SK-N-MC (cell line): Measurements from ENCODE around the gene PTEN.
"Not testable (repeated sequence)": the region's sequence is repeated elsewhere in the genome, so short reads cannot be mapped to it uniquely, and the experiment has no call there.

Source experiments
- DNase-seq: peaks from one replicate; pipeline ENCODE4 v3.0.0-alpha.2; 2011; ENCODE audit warnings: low read depth, low spot score
- H3K27ac ChIP-seq: fragments of 200-600 bp; sonication (generic); 2 replicates; pipeline ENCODE4 v1.5.1; 2016; ENCODE audit warnings: mixed run types
- H3K36me3 ChIP-seq: fragments of 200-600 bp; sonication (generic); 2 replicates; pipeline ENCODE4 v1.6.1; 2017; ENCODE audit warnings: antibody characterized with exemption, low read length, mixed read lengths; ENCODE audit not compliant: insufficient read depth
- H3K4me3 ChIP-seq: fragments of 200-600 bp; sonication (generic); 2 replicates; pipeline ENCODE4 v1.5.1; 2016
- H3K9ac ChIP-seq: fragments of 200-600 bp; sonication (generic); 2 replicates; pipeline ENCODE4 v1.8.0; 2017; ENCODE audit warnings: mixed run types, mixed read lengths; ENCODE audit not compliant: insufficient read length
- H3K9me3 ChIP-seq: fragments of 200-600 bp; sonication (generic); 2 replicates; pipeline ENCODE4 v1.6.1; 2017; ENCODE audit warnings: low read depth, mild to moderate bottlenecking, antibody characterized with exemption, low read length, moderate library complexity, mixed read lengths
- EZH2 ChIP-seq: fragments of 200-600 bp; sonication (generic); IDR thresholded peaks from one replicate; pipeline ENCODE4 v1.6.1; 2017; ENCODE audit warnings: antibody characterized with exemption
- FOXP2 ChIP-seq: optimal IDR thresholded peaks from 2 replicates; pipeline ENCODE3; 2011; ENCODE audit warnings: mild to moderate bottlenecking, moderate library complexity; ENCODE audit not compliant: insufficient read depth; ENCODE audit errors: extremely low read length, control extremely low read depth
- POLR2AphosphoS5 ChIP-seq: IDR thresholded peaks from 2 replicates; pipeline ENCODE4 v1.6.1; 2012; ENCODE audit warnings: mild to moderate bottlenecking, low read depth, low read length, borderline replicate concordance

PTEN gene

DNA sequence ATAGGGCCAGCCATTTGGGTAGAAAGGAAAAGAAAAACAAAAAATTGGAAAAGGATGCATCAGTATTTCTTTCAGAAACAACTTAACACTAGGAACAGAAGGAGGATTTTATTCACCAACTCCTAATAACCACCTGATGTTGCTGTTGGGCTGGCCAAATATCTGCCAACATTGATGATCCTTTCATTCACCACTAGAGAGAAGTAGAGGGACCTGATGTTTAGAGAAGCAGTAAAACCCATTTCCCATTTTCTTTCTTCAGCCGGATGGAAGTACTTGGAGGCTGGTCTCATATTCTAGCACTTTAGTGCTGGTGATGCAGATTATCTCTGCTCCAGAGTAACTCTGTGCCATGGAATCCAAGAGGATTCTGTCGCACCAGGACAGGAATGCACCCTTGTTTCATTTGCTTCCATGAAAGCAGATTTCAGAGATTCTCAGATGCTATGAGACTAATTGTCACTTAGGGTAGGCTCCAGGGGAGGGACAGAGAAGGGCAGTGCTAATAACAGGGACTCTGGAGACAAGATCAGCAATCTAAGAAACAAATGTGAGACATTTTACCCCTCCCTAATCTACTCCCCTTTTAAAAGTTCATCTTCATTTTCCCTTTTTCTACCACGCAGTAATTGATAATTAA, 3.1 kb upstream of the PTEN start:
- no peak for TF ChIP-seq POLR2AphosphoS5
- TF ChIP-seq EZH2 = no peak
- no peak for TF ChIP-seq FOXP2
- H3K27ac ChIP-seq = no peak overlapping the region
- H3K9me3 ChIP-seq = no peaks in the 10 kb centered on the region
- no peak overlapping the region for H3K4me3 ChIP-seq
- no peak for DNase-seq
- H3K9ac ChIP-seq = no peak overlapping the region
- no peaks in the 10 kb centered on the region for H3K36me3 ChIP-seq

DNA sequence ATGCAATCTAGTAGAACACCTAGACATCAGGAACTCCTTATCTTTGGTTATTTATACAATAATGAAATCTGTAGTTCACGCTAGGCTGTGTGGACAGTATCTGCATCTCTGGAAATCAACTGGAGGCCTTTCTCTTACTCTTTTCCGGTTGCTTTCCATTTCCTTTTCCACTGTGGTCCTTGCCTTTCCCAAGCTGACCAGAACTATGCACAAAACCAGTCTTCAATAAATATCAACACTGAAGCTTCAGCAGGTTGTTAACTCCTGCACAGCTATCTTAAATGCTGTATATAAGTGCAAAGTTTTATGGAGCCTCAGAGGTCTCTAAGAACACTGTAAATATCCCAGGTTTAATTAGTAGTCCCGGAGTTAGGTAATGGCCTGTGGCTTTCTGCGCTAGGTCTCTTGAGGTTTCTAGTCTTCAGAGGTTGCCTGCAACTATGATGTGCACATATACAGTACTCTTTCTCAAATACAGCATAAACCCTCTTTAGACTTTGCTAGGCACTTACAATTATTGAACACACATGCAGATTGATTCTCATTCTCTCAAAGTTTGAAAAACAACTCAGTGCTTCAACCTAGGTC, 2.5 kb upstream of the PTEN start:
- no peak overlapping the region for H3K4me3 ChIP-seq
- no peak overlapping the region for H3K9ac ChIP-seq
- H3K36me3 ChIP-seq = no peaks in the 10 kb centered on the region
- no peaks in the 10 kb centered on the region for H3K9me3 ChIP-seq
- no peak for DNase-seq
- no peak for TF ChIP-seq FOXP2
- no peak for TF ChIP-seq EZH2
- H3K27ac ChIP-seq = no peak overlapping the region

DNA sequence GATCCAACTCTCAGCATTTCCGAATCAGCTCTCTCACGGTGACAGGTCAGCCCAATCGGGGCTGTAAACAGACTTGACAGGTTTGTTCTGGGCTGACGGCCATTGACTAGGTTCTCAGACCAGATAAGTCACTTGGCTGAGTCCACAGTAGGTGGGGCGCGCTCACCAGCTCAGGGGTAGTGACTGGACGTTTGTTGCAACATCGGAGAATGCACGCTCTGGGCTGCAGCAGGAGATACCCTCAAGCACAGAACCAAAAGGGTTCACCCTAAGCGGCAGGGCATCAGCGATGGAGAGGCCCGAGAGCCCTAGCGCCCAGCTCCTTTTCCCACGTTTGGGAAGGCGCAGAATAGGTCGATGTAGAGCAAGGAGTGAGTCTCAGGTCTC, 1.9 kb upstream of the PTEN start:
- Histone ChIP-seq H3K9ac (no peak overlapping the region), H3K9me3 (no peaks in the 10 kb centered on the region), H3K27ac (no peak overlapping the region), H3K4me3 (no peak overlapping the region), H3K36me3 (no peaks in the 10 kb centered on the region)
- DNase-seq = no peak
- TF ChIP-seq FOXP2 (no peak), POLR2AphosphoS5 (no peak), EZH2 (no peak)

DNA sequence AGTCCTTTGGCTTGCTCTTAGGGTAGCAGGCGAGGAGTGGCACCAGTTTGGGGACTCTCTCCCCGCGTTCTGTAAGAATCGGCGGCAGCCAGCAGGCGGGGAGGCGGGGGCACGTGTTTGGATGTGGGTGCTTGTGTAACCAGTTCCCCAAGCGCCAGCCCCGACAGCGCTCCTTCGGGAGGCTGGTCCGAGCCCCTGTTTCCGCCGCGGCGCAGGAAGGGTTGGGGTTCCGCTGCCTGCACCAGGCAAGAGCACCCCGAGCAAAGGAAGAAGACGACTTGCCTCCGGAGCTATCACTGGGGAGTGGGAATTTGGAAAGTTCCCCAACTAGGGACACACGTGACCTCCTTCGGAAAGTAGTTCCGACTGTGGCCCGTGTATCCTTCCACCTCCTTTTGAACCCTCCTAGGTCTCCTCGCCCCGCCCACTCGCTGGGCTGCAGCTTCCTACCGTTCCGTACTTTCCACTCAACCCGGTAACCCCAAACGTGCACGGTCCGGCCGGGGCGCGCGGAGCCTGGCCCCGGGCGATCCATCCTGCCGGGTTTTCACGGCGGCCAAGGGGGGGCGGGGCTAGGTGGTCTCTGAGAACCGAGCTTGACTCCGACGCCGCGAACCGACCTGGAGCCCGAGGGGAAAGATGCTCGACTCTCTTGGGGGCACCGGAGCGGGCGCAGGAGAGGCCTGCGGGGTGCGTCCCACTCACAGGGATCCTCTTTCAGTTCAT, 1.3 kb upstream of the PTEN start:
- no peak overlapping the region for H3K27ac ChIP-seq
- H3K9ac ChIP-seq = no peak overlapping the region
- no peak for DNase-seq
- H3K9me3 ChIP-seq = no peaks in the 10 kb centered on the region
- no peaks in the 10 kb centered on the region for H3K36me3 ChIP-seq
- TF ChIP-seq EZH2 (no peak), FOXP2 (no peak), POLR2AphosphoS5 (no peak)
- H3K4me3 ChIP-seq = peak overlapping the region; percentile 85

DNA sequence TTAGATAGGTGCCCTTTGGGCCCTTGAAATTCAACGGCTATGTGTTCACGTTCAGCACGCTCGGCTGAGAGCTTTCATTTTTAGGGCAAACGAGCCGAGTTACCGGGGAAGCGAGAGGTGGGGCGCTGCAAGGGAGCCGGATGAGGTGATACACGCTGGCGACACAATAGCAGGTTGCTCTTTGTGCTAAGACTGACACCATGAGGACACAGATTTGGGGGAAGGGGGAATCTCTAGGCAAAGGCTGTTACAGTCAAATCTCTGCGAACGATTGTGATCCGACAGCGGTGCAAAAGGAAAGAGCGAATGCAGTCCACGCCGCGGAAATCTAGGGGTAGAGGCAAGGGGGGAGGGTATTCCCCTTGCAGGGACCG, 759 bp upstream of the PTEN start:
- no peaks in the 10 kb centered on the region for H3K9me3 ChIP-seq
- H3K27ac ChIP-seq = no peak overlapping the region
- no peaks in the 10 kb centered on the region for H3K36me3 ChIP-seq
- H3K9ac ChIP-seq = no peak overlapping the region
- H3K4me3 ChIP-seq = peak overlapping the region; percentile 85
- DNase-seq = no peak
- TF ChIP-seq EZH2 (no peak), POLR2AphosphoS5 (no peak), FOXP2 (no peak)

DNA sequence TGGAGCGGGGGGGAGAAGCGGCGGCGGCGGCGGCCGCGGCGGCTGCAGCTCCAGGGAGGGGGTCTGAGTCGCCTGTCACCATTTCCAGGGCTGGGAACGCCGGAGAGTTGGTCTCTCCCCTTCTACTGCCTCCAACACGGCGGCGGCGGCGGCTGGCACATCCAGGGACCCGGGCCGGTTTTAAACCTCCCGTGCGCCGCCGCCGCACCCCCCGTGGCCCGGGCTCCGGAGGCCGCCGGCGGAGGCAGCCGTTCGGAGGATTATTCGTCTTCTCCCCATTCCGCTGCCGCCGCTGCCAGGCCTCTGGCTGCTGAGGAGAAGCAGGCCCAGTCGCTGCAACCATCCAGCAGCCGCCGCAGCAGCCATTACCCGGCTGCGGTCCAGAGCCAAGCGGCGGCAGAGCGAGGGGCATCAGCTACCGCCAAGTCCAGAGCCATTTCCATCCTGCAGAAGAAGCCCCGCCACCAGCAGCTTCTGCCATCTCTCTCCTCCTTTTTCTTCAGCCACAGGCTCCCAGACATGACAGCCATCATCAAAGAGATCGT, 598 bp downstream of the PTEN start:
- H3K36me3 ChIP-seq, H3K27ac ChIP-seq, DNase-seq, H3K9me3 ChIP-seq: not testable (repeated sequence)
- Histone ChIP-seq H3K4me3 (peak overlapping the region; percentile 85), H3K9ac (peak overlapping the region; percentile 75)

DNA sequence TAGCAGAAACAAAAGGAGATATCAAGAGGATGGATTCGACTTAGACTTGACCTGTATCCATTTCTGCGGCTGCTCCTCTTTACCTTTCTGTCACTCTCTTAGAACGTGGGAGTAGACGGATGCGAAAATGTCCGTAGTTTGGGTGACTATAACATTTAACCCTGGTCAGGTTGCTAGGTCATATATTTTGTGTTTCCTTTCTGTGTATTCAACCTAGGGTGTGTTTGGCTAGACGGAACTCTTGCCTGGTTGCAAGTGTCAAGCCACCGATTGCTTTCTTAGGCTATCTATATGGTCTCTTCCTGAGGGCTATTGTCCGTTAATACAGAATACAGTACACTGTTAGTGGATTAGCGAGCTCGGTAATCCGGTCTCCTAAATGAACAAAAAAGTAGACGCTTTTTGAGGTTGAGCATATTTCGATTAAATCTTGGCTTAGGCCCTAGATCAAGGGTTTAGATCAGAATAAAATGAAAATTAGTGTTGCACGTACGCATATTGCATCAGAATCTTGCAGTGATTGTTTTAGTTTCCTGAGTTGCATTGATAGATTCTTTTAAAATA, 1.2 kb downstream of the PTEN start:
- Histone ChIP-seq H3K36me3 (no peaks in the 10 kb centered on the region), H3K9ac (peak overlapping the region; percentile 66), H3K4me3 (peak overlapping the region; percentile 85), H3K27ac (no peak overlapping the region), H3K9me3 (no peaks in the 10 kb centered on the region)
- DNase-seq = no peak
- TF ChIP-seq FOXP2 = no peak

DNA sequence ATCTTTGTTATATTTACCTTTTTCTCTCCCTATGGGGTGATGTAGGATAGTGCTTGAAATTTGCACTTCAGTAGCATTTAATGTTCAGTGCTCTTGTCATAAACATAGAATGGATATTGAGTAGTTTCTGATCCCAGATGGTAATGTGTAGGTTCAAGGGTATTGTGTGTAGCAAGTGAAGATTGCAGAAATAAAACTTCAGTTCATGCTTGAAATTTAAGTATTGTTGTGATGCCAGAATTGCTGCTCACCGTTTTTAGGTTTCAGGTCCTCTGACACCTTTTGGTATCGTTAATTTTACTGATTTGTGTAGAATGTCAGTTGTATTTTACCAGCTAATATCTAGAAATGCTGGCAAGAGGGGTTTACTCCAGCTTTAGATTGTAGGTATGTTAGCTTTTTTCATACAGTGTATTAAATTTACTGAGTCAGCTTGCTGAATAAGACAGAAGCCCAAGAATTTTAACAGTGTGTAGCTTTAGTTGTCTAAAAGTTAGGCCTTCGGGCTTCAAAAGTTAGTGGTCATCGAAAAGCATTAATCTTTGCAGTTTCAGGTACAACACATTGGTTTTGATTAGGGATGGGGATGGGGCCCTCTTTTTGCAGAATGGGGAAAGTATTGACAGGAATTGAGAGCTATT, 1.9 kb downstream of the PTEN start:
- H3K27ac ChIP-seq = no peak overlapping the region
- H3K4me3 ChIP-seq = peak overlapping the region; percentile 85
- no peaks in the 10 kb centered on the region for H3K9me3 ChIP-seq
- TF ChIP-seq FOXP2 (no peak), EZH2 (no peak), POLR2AphosphoS5 (no peak)
- peak overlapping the region; percentile 66 for H3K9ac ChIP-seq
- no peaks in the 10 kb centered on the region for H3K36me3 ChIP-seq
- no peak for DNase-seq
